HG02678 (cell line): Measurements from ENCODE around the gene OPCML.

ENCODE experiments used
- ATAC-seq: cut with Tn5 transposase; IDR thresholded peaks from one replicate; pipeline ENCODE4 v1.9.1; 2021; ENCODE audit warnings: mild to moderate bottlenecking, moderate library complexity; ENCODE audit not compliant: unreplicated experiment

OPCML gene

GRCh38 chr11:133531971-133532651 lies at the start of gene OPCML:
TSS of gene OPCML (minus strand) at chr11:133532501.
- ATAC-seq = no peak

- no peak for ATAC-seq
Observed at GRCh38 chr11:133581091-133581490, 48.8 kb upstream of the OPCML start.

GRCh38 chr11:133579165-133580031 lies 47.1 kb upstream of the OPCML start:
- ATAC-seq = no peak

- ATAC-seq = no peak
Observed at GRCh38 chr11:133577403-133577802, 45.1 kb upstream of the OPCML start.

- ATAC-seq = no peak
Observed at GRCh38 chr11:133576351-133576750, 44.0 kb upstream of the OPCML start.

- ATAC-seq = no peak
Observed at GRCh38 chr11:133573081-133573480, 40.8 kb upstream of the OPCML start.

- ATAC-seq = no peak
Observed at GRCh38 chr11:133570376-133570775, 38.1 kb upstream of the OPCML start.

GRCh38 chr11:133563505-133564025 lies 31.3 kb upstream of the OPCML start:
- no peak for ATAC-seq

GRCh38 chr11:133560472-133560855 lies 28.2 kb upstream of the OPCML start:
- no peak for ATAC-seq

GRCh38 chr11:133559833-133560471 lies 27.7 kb upstream of the OPCML start:
- no peak for ATAC-seq

GRCh38 chr11:133559382-133559781 lies 27.1 kb upstream of the OPCML start:
- ATAC-seq = no peak

GRCh38 chr11:133555034-133555433 lies 22.7 kb upstream of the OPCML start:
- ATAC-seq = no peak

- no peak for ATAC-seq
Observed at GRCh38 chr11:133553885-133554740, 21.8 kb upstream of the OPCML start.

- no peak for ATAC-seq
Observed at GRCh38 chr11:133552938-133553337, 20.6 kb upstream of the OPCML start.

GRCh38 chr11:133551064-133551463 lies 18.8 kb upstream of the OPCML start:
- ATAC-seq = no peak

GRCh38 chr11:133549826-133550225 lies 17.5 kb upstream of the OPCML start:
- no peak for ATAC-seq

GRCh38 chr11:133548641-133549040 lies 16.3 kb upstream of the OPCML start:
- no peak for ATAC-seq

GRCh38 chr11:133547808-133548494 lies 15.7 kb upstream of the OPCML start:
- ATAC-seq = no peak

GRCh38 chr11:133545199-133545803 lies 13.0 kb upstream of the OPCML start:
- no peak for ATAC-seq

GRCh38 chr11:133541720-133542095 lies 9.4 kb upstream of the OPCML start:
- no peak for ATAC-seq
